OCI-LY3 (cell line): ENCODE measurements around the gene BRD1.

Experiments used
- CTCF ChIP-seq: fragments of 200-600, 300-600 bp; sonication (generic); IDR thresholded peaks from 2 replicates; pipeline ENCODE4 v1.5.1; 2014; ENCODE audit warnings: antibody characterized with exemption, low read length, low read depth
- EZH2phosphoT487 ChIP-seq: fragments of 200-600 bp; shearing (Covaris generic); IDR thresholded peaks from 2 replicates; pipeline ENCODE4 v1.6.1; 2018; ENCODE audit warnings: antibody characterized with exemption, mixed run types, low read depth

- TF ChIP-seq CTCF (no peak), EZH2phosphoT487 (no peak)
Measured at GRCh38 chr22:49866646-49867045, 39.0 kb upstream of the BRD1 start.
